Inflammatory macrophage treated with lipopolysaccharide for 4 hours (primary cell): ENCODE measurements around the gene SLC16A6.
"Not testable (repeated sequence)": the region's sequence is repeated elsewhere in the genome, so short reads cannot be mapped to it uniquely, and the experiment has no call there.

ENCODE experiments used
- DNase-seq: peaks from one replicate; pipeline ENCODE4 v3.0.0-alpha.2; 2020

Gene SLC16A6

GRCh38 chr17:68310152-68310551 is 19.2 kb upstream of the SLC16A6 start:
- peak; percentile 64 for DNase-seq

GRCh38 chr17:68309066-68309670 is 18.2 kb upstream of the SLC16A6 start:
- DNase-seq = not testable (repeated sequence)

GRCh38 chr17:68308486-68308885 is 17.6 kb upstream of the SLC16A6 start:
- not testable (repeated sequence) for DNase-seq

GRCh38 chr17:68307443-68307842 is 16.5 kb upstream of the SLC16A6 start:
- DNase-seq = no peak

GRCh38 chr17:68306819-68307218 is 15.9 kb upstream of the SLC16A6 start:
- DNase-seq = no peak

GRCh38 chr17:68305142-68305541 is 14.2 kb upstream of the SLC16A6 start:
- peak; percentile 76 for DNase-seq

GRCh38 chr17:68304706-68305105 is 13.8 kb upstream of the SLC16A6 start:
- DNase-seq = no peak

- no peak for DNase-seq
Measured at GRCh38 chr17:68302666-68303065, 11.7 kb upstream of the SLC16A6 start.

GRCh38 chr17:68302066-68302564 is 11.2 kb upstream of the SLC16A6 start:
- no peak for DNase-seq

- DNase-seq = no peak
Measured at GRCh38 chr17:68301438-68301959, 10.6 kb upstream of the SLC16A6 start.

GRCh38 chr17:68299817-68300216 is 8.9 kb upstream of the SLC16A6 start:
- no peak for DNase-seq

- DNase-seq = no peak
Measured at GRCh38 chr17:68298601-68299000, 7.7 kb upstream of the SLC16A6 start.

- peak; percentile 80 for DNase-seq
Measured at GRCh38 chr17:68297195-68297594, 6.3 kb upstream of the SLC16A6 start.

GRCh38 chr17:68296217-68297191 is 5.6 kb upstream of the SLC16A6 start:
- DNase-seq = no peak

- no peak for DNase-seq
Measured at GRCh38 chr17:68295086-68295485, 4.2 kb upstream of the SLC16A6 start.

GRCh38 chr17:68294617-68295016 is 3.7 kb upstream of the SLC16A6 start:
- DNase-seq = no peak

GRCh38 chr17:68294196-68294555 is 3.2 kb upstream of the SLC16A6 start:
- no peak for DNase-seq

GRCh38 chr17:68293490-68294195 is 2.7 kb upstream of the SLC16A6 start:
- no peak for DNase-seq

GRCh38 chr17:68292689-68293040 is 1.7 kb upstream of the SLC16A6 start:
- DNase-seq = no peak

GRCh38 chr17:68291836-68292688 is 1.1 kb upstream of the SLC16A6 start:
- peak; percentile 94 for DNase-seq

- DNase-seq = peak; percentile 55
Measured at GRCh38 chr17:68290268-68290954, 516 bp downstream of the SLC16A6 start.

- DNase-seq = no peak
Measured at GRCh38 chr17:68289936-68290267, 1.0 kb downstream of the SLC16A6 start.
